ENCODE data around the gene PLEKHA6.

The PLEKHA6 gene

GRCh38 chr1:204354579-204354978, 5.2 kb downstream of the PLEKHA6 start:
- ChIA-PET POLR2A (ENCODE audit: low non-redundant PET) (interaction anchor here (0.5 kb wide), 1 partner anchor 173 kb away, joined by 3 read pairs; no protein-coding TSS in a partner anchor), CTCF (interaction anchor here (0.6 to 1.7 kb wide), 8 partner anchors 9 to 191 kb away, joined by 3 to 5 read pairs (median 4); no protein-coding TSS in a partner anchor)
- no peak overlapping the region for H3K27ac ChIP-seq
- no peak for TF ChIP-seq CTCF (conservative IDR thresholded peaks at IDR 0.05; ENCODE audit: low read depth)
- no peak for DNase-seq (ENCODE audit: low spot score)

GRCh38 chr1:204353213-204353910, 6.4 kb downstream of the PLEKHA6 start:
- CTCF ChIA-PET: interaction anchor here (0.5 to 1.7 kb wide), 7 partner anchors 10 to 164 kb away, joined by 3 to 5 read pairs (median 3); no protein-coding TSS in a partner anchor
- no peak for DNase-seq (ENCODE audit: low spot score)
- TF ChIP-seq CTCF (conservative IDR thresholded peaks at IDR 0.05; ENCODE audit: low read depth): no peak
- POLR2A ChIA-PET (ENCODE audit: low non-redundant PET): no interaction called here
- H3K27ac ChIP-seq: no peak overlapping the region

- no peak overlapping the region for H3K27ac ChIP-seq
- CTCF ChIA-PET: interaction anchor here (0.6 to 1.3 kb wide), 10 partner anchors 13 to 456 kb away, joined by 3 to 6 read pairs (median 3); no protein-coding TSS in a partner anchor
These were observed 8.7 kb downstream of the PLEKHA6 start for GRCh38 chr1:204350857-204351573.

GRCh38 chr1:204350312-204350711, 9.4 kb downstream of the PLEKHA6 start:
- TF ChIP-seq CTCF (conservative IDR thresholded peaks at IDR 0.05; ENCODE audit: low read depth): no peak
- no peak overlapping the region for H3K27ac ChIP-seq
- CTCF ChIA-PET: interaction anchor here (0.6 to 1.3 kb wide), 5 partner anchors 13 to 174 kb away, joined by 3 to 4 read pairs (median 3); no protein-coding TSS in a partner anchor

More at GRCh38 chr1:204350857-204351573, 8.7 kb downstream of the PLEKHA6 start:
- no peak for DNase-seq (ENCODE audit: low spot score)
- POLR2A ChIA-PET (ENCODE audit: low non-redundant PET): interaction anchor here (0.6 kb wide), 1 partner anchor 948 kb away, joined by 14 read pairs; no protein-coding TSS in a partner anchor
- no peak for TF ChIP-seq CTCF (conservative IDR thresholded peaks at IDR 0.05; ENCODE audit: low read depth)

GRCh38 chr1:204349602-204350001, 10.1 kb downstream of the PLEKHA6 start:
- CTCF ChIA-PET: interaction anchor here (0.6 kb wide), 1 partner anchor 14 kb away, joined by 3 read pairs; no protein-coding TSS in a partner anchor
- no peak for DNase-seq (ENCODE audit: low spot score)
- no peak overlapping the region for H3K27ac ChIP-seq
- no peak for TF ChIP-seq CTCF (conservative IDR thresholded peaks at IDR 0.05; ENCODE audit: low read depth)
- POLR2A ChIA-PET (ENCODE audit: low non-redundant PET): no interaction called here

More at GRCh38 chr1:204350312-204350711, 9.4 kb downstream of the PLEKHA6 start:
- POLR2A ChIA-PET (ENCODE audit: low non-redundant PET): no interaction called here
- DNase-seq (ENCODE audit: low spot score): no peak

GRCh38 chr1:204348722-204349121, 11.0 kb downstream of the PLEKHA6 start:
- CTCF ChIA-PET: no interaction called here
- POLR2A ChIA-PET (ENCODE audit: low non-redundant PET): no interaction called here
- TF ChIP-seq CTCF (conservative IDR thresholded peaks at IDR 0.05; ENCODE audit: low read depth): no peak
- DNase-seq (ENCODE audit: low spot score): no peak
- H3K27ac ChIP-seq: no peak overlapping the region
